Cardiac septum (tissue), 1 donor: Measurements from ENCODE around the gene ERBB4. TPM values are rescaled to one million over a fixed set of nuclear protein-coding genes. Genes with fewer than 3 reads are reported as not detected.

Experiments used
- DNase-seq: peaks from one replicate; pipeline ENCODE4 v3.0.0-alpha.2; 2020; ENCODE audit warnings: low spot score
- intact Hi-C: fragments of 100-400 bp; cut with DNase I; formaldehyde crosslinking; loops from one replicate; pipeline ENCODE4 v1.14.0; 2022
- total RNA-seq: library from RNA; stranded (reverse); fragmentation: NEBNext Ultra II Directional; extraction: Animal tissue kit (Norgen Biotek cat#: 25700); gene quantifications from one replicate; pipeline ENCODE4 v1.2.1, GENCODE V29; 2021
- donor health status: DM: no; HTN: no; CAD: no.

The ERBB4 gene
- total RNA-seq, 1 donor from 2014 or later = 13.8 TPM

GRCh38 chr2:212180408-212181083, 358.1 kb downstream of the ERBB4 start:
- intact Hi-C loops = no loop called here
- no peak for DNase-seq

DNA sequence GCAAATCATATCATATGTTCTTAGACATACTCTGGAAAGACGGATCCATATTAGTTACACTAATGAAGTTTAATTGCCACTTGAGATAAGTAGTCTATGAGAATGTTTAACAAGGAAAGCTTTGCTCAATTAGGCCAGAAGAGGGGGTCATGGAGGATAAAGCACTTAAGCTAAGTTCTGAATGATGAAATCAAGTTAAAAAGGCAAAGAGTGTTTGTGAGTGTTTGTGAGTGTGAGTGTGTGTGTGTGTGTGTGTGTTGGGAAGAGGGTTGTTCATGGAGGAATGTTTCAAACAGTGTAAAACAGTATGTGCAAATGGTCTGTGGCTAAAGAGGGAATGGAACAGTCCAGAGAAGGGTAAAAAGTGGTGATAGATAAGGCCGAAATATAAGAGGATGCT, 360.9 kb downstream of the ERBB4 start:
- DNase-seq = no peak
- intact Hi-C loops = no loop called here

GRCh38 chr2:212176151-212176550, 362.5 kb downstream of the ERBB4 start:
- intact Hi-C loops = no loop called here

GRCh38 chr2:212173756-212174510, 364.7 kb downstream of the ERBB4 start:
- intact Hi-C loops = no loop called here
- DNase-seq = no peak

More at GRCh38 chr2:212176151-212176550, 362.5 kb downstream of the ERBB4 start:
- no peak for DNase-seq

GRCh38 chr2:212173331-212173730, 365.3 kb downstream of the ERBB4 start:
- no peak for DNase-seq
- intact Hi-C loops = no loop called here

DNA sequence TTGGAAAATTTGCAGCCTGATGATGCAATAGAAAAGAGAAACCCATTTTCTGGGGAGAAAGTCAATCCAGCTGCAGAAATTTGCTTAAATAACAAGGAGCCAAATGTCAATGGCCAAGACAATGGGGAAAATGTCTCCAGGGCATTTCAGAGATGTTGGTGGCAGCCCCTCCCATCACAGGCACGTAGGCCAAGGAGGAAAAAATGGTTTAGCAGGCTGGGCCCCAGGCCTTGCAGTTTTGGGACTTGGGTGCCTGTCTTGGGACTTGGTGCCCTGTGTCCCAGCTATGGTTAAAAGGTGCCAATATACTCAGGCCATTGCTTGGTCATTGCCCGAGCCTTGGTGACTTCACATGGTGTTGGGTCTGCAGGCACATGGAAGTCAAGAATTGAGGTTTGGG, 368.2 kb downstream of the ERBB4 start:
- intact Hi-C loops = no loop called here
- DNase-seq = no peak

GRCh38 chr2:212158081-212158480, 380.5 kb downstream of the ERBB4 start:
- intact Hi-C loops = no loop called here
- no peak for DNase-seq

DNA sequence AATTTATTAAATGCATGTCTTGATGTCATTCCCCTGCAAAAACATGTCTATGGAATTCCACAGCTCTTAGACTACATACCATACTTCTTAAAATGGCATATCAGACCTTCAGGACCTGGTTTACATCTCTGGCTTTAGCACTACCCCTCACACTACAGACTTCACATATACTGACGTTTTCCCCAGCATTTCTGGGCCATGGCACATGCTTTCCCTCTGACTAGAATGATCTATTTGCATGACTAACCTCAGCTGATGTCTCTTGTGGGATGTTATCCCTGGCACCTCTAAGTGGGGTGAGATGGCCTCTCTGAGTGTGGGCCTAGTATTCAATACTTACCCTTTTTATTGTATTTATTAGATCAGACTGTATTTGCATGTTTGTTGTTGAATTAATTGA, 381.6 kb downstream of the ERBB4 start:
- intact Hi-C loops = no loop called here
- DNase-seq = no peak

DNA sequence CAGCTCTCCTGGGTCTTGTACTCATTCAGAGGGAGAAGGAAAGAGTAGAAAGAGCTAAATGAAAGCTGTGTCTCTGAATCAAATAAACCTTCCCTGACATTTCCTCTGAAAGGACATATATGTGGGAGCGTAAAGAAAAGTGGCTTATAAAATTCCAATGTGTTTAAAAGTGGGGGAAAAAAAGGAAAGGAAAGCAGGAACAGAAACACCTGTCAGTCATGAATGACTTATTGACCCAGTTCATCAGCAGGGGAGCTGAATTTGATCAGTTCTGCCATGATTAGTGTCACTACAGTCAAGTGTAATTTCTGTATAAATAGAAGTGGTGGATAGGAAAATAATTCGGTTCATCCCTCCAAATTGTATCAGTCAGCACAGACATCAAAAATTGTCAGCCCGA, 382.5 kb downstream of the ERBB4 start:
- intact Hi-C loops = no loop called here
- no peak for DNase-seq

DNA sequence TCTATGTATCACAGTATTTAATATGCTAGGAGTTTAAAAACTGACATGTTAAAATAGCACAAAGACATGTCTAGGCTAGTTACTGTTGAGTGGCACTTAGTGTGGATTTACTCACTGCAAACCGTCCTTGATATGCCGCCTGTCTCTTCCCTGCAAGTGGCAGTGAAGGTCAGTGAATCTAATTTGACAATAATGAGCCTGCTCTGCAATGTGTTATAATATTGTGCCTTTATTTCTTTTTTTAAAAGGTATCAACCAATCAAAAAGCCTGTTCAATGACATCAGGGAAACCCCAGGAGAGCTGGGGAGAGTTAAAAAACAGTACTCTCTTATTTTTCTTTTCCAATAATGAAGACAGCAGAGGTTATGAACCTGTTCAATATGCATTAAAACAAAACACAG, 384.1 kb downstream of the ERBB4 start:
- intact Hi-C loops = no loop called here
- DNase-seq = no peak

DNA sequence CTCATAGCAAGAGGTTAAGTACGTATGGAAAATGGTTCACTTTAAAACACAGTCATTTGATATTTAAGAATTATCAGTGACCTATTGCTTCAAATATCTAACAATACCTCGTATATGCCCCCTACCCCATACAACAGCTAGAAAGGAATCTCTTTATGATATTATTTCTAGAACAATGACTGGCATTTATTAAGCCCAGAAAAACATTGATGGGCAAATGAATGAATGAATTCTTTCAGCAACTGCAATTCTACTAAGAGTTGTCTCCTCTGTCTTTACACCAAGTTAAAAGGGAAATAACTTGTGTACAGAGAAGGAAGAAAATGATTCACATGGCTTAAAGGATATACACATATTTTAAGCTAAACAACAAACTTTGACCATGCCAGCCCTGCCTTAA, 384.7 kb downstream of the ERBB4 start:
- no peak for DNase-seq
- intact Hi-C loops = no loop called here

GRCh38 chr2:212147921-212148513, 390.6 kb downstream of the ERBB4 start:
- intact Hi-C loops = loop anchor here (5.0 kb wide), 1 partner anchor 389 kb away; the partner anchor contains the start of gene ERBB4
- DNase-seq = no peak

GRCh38 chr2:212146416-212146815, 392.2 kb downstream of the ERBB4 start:
- intact Hi-C loops = loop anchor here (5.0 kb wide), 1 partner anchor 391 kb away; the partner anchor contains the start of gene ERBB4
- DNase-seq = no peak

DNA sequence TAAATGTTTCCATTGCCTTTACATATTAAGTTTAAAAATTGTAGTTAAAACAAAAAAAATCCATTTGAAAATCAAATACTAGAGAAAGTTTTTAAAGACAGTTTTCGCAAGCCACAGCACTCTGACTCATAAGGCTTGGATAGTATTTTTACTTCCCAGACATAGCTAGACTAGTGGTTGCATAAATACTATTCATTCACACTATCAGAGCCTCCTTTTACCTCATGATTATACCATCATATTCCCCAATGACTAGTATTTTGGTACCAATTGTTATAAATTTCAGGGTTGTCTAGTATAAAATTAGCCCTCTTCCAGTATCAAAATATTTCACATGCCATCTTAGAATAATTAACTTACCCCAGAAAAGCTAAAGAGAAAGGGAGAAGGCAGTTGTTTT, 393.5 kb downstream of the ERBB4 start:
- intact Hi-C loops = loop anchor here (5.0 kb wide), 1 partner anchor 392 kb away; the partner anchor contains the start of gene ERBB4
- DNase-seq = no peak

GRCh38 chr2:212142631-212143030, 396.0 kb downstream of the ERBB4 start:
- no peak for DNase-seq
- intact Hi-C loops = no loop called here

GRCh38 chr2:212141499-212141898, 397.1 kb downstream of the ERBB4 start:
- intact Hi-C loops = no loop called here
- no peak for DNase-seq

DNA sequence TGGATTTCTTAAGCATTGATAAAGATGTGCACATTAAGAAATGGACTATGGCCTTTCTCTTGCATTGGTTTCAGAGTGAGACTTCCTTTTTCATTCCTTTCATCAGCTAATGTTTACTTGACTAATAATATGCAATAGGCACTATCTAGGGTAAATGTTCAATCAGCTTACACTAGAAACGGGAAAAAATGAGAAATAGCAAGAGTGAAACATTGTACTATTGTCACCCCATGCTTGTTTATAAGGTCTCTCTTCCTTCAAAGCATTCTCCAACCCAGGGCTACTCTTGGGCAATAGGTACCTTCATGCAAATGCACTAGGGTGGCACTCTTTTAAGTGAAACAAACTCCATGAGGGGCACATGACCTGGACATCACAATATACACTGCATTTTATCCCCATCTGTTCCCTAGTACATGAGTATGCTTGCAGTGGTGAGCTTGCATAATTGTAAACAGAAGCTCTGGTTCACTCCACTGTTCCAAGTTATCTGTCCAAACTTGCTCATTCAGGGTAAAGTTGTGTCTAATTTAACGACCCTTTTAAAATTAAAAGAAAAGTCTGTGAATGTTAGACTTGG, 402.3 kb downstream of the ERBB4 start:
- no peak for DNase-seq
- intact Hi-C loops = no loop called here

GRCh38 chr2:212135739-212136138, 402.9 kb downstream of the ERBB4 start:
- DNase-seq = no peak
- intact Hi-C loops = no loop called here

DNA sequence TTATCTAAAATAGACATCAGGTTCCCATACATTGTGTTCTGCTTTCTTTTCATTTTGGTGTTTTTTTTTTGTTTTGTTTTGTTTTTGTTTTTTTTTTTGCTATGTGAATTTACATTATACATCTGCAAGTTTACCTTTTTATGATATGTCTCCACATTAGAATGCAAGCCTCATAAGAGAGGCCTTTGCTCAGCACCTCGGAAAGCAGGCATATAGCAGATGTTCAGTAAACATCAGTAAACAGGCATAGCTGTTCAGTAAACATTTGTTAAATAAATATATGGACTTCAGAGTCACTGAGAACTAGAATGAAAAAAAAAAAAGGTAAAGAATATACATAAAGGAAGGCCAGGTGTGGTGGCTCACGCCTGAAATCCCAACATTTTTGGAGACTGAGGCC, 405.3 kb downstream of the ERBB4 start:
- DNase-seq = no peak
- intact Hi-C loops = no loop called here

GRCh38 chr2:212124598-212124997, 414.0 kb downstream of the ERBB4 start:
- DNase-seq = no peak
- intact Hi-C loops = no loop called here
